IPS-NIHi7 (cell line): ENCODE results near the gene ZNF813.

Source experiments
- DNase-seq: peaks from one replicate; pipeline ENCODE4 v3.0.0; 2012; ENCODE audit warnings: mixed read lengths; ENCODE audit errors: extremely low spot score

ZNF813 gene

GRCh38 chr19:53520547-53521372, 53.2 kb downstream of the ZNF813 start:
- DNase-seq = peak; percentile 94

GRCh38 chr19:53521373-53522202, 54.1 kb downstream of the ZNF813 start:
- DNase-seq = no peak

GRCh38 chr19:53525922-53526321, 58.4 kb downstream of the ZNF813 start:
- no peak for DNase-seq

- no peak for DNase-seq
These were observed 63.1 kb downstream of the ZNF813 start for GRCh38 chr19:53530622-53531021.

- DNase-seq = no peak
These were observed 63.9 kb downstream of the ZNF813 start for GRCh38 chr19:53531457-53531856.

- no peak for DNase-seq
These were observed 64.8 kb downstream of the ZNF813 start for GRCh38 chr19:53532362-53532761.

- DNase-seq = no peak
These were observed 68.7 kb downstream of the ZNF813 start for GRCh38 chr19:53536225-53536548.

- no peak for DNase-seq
These were observed 69.6 kb downstream of the ZNF813 start for GRCh38 chr19:53537121-53537520.

GRCh38 chr19:53537521-53538377, 70.2 kb downstream of the ZNF813 start, which contains the start of gene ZNF331:
TSS of gene ZNF331 (plus strand) at chr19:53538145. CDS start at chr19:53569377, 31,232 bp downstream.
- DNase-seq = peak; percentile 70

- no peak for DNase-seq
These were observed 71.0 kb downstream of the ZNF813 start for GRCh38 chr19:53538378-53539109.

- no peak for DNase-seq
These were observed 72.6 kb downstream of the ZNF813 start for GRCh38 chr19:53540091-53540490.

GRCh38 chr19:53541971-53542370, 74.4 kb downstream of the ZNF813 start:
- no peak for DNase-seq

GRCh38 chr19:53545271-53546065, 77.9 kb downstream of the ZNF813 start:
- no peak for DNase-seq
